K562 (cell line): ENCODE measurements around the gene FBXW11. TPM values are rescaled to one million over a fixed set of nuclear protein-coding genes. Genes with fewer than 3 reads are reported as not detected.

Experiments used
- ATAC-seq: fragments of 200-7000 bp; cut with Tn5 transposase; 3 replicates; pipeline ENCODE4 v1.9.1; 2020; ENCODE audit warnings: moderate library complexity
- BruUV-seq: library from RNA; stranded (reverse); fragments of 400-500 nt; replicated peaks from 2 replicates; lab custom pipeline; 2021; lab: Mats Ljungman, UMichigan
- CTCF ChIA-PET: fragments of 300-600 bp; formaldehyde crosslinking; extraction: SDS; loops from one replicate; lab custom pipeline; 2021; ENCODE audit warnings: low intra/inter-chr PET ratio; lab: Yijun Ruan, JAX
- POLR2A ChIA-PET: fragments of 300-600, 350-650 bp; sonication (Branson Sonifier 250); formaldehyde crosslinking; extraction: SDS; loops from one replicate; lab custom pipeline; 2021; ENCODE audit warnings: antibody characterized with exemption, inconsistent platforms; lab: Yijun Ruan, JAX
- DNase-seq, 4 experiments: peaks; one replicate each; pipeline versions ENCODE4 v3.0.0 to v3.0.0-alpha.2; 2011 to 2018; ENCODE audit warnings: low spot score in 3 of 4, mixed read lengths in 3 of 4; ENCODE audit errors: extremely low read depth in 1 of 4
- FAIRE-seq: peaks from 2 replicates; lab custom pipeline; 2011; peaks lifted over from hg19 to GRCh38; lab: Jason Lieb, UNC
- H2AFZ ChIP-seq: 2 replicates; pipeline ENCODE4 v1.6.0; 2011; ENCODE audit warnings: low read depth, low read length, control low read depth, inconsistent platforms
- H3K27ac ChIP-seq: fragments of 200-600 bp; 3 replicates; pipeline ENCODE4 v1.8.0; 2011; ENCODE audit warnings: low read depth, mild to moderate bottlenecking, control low read depth, inconsistent platforms, low read length, moderate library complexity, mixed read lengths; ENCODE audit errors: extremely low read depth
- H3K27me3 ChIP-seq, 2 experiments: fragments of 300-600 bp in 1 of 2; 2 replicates in 1 of 2; 3 replicates in 1 of 2; pipeline versions ENCODE4 v1.6.0 to v1.8.0; 2011; ENCODE audit warnings: inconsistent platforms in 2 of 2, low read length in 2 of 2, mild to moderate bottlenecking in 1 of 2, mixed read lengths in 1 of 2, moderate library complexity in 1 of 2; ENCODE audit not compliant: control insufficient read depth in 2 of 2, insufficient read depth in 2 of 2
- H3K36me3 ChIP-seq: fragments of 300-600 bp; 3 replicates; pipeline ENCODE4 v1.8.0; 2011; ENCODE audit warnings: mild to moderate bottlenecking, low read length, inconsistent platforms; ENCODE audit not compliant: control insufficient read depth, insufficient read depth
- H3K4me1 ChIP-seq, 2 experiments: fragments of 200-600 bp in 1 of 2; replicated peaks in 1 of 2; 2 replicates in 1 of 2; 3 replicates in 1 of 2; pipeline versions ENCODE4 v1.5.1 to v1.8.0; 2011; ENCODE audit warnings: inconsistent platforms in 2 of 2, low read length in 2 of 2, mild to moderate bottlenecking in 1 of 2, mixed read lengths in 1 of 2, moderate library complexity in 1 of 2; ENCODE audit not compliant: control insufficient read depth in 2 of 2, insufficient read depth in 2 of 2
- H3K4me2 ChIP-seq: 2 replicates; pipeline ENCODE4 v1.6.1; 2011; ENCODE audit warnings: low read length, control low read depth, inconsistent platforms, mixed read lengths; ENCODE audit not compliant: insufficient read depth
- H3K4me3 ChIP-seq: fragments of 200-600 bp; sonication (generic), shearing (Covaris generic); 2 replicates; pipeline ENCODE4 v1.5.1; 2016; ENCODE audit warnings: control low read depth, inconsistent platforms
- H3K79me2 ChIP-seq: fragments of 200-600 bp; 3 replicates; pipeline ENCODE4 v1.8.0; 2011; ENCODE audit warnings: low read length, inconsistent platforms; ENCODE audit not compliant: control insufficient read depth, insufficient read depth
- H3K9ac ChIP-seq, 2 experiments: 2 replicates each; pipeline versions ENCODE4 v1.6.0 to v1.6.1; 2011; ENCODE audit warnings: low read depth in 2 of 2, low read length in 2 of 2, control low read depth in 1 of 2, inconsistent platforms in 1 of 2, mild to moderate bottlenecking in 1 of 2, mixed read lengths in 1 of 2; ENCODE audit not compliant: insufficient read depth in 1 of 2
- H3K9me1 ChIP-seq: one replicate; pipeline ENCODE4 v1.6.0; 2011; ENCODE audit warnings: inconsistent platforms, mild to moderate bottlenecking, low read length, moderate library complexity; ENCODE audit not compliant: control insufficient read depth, insufficient read depth
- H3K9me3 ChIP-seq: replicated peaks from 2 replicates; pipeline ENCODE4 v1.5.1; 2011; ENCODE audit warnings: low read depth, low read length, inconsistent platforms; ENCODE audit not compliant: control insufficient read depth, insufficient read depth
- H4K20me1 ChIP-seq: replicated peaks from 2 replicates; pipeline ENCODE4 v1.6.1; 2011; ENCODE audit warnings: low read length, inconsistent platforms, mixed read lengths; ENCODE audit not compliant: control insufficient read depth, insufficient read depth
- JUNB ChIP-seq: fragments of 450-650 bp; formaldehyde crosslinking; conservative IDR thresholded peaks from 2 replicates; pipeline ENCODE4 v1.4.0; 2020; ENCODE audit warnings: mild to moderate bottlenecking
- NUFIP1 ChIP-seq: fragments of 450-650 bp; IDR thresholded peaks from 2 replicates; pipeline ENCODE4 v1.6.1; 2018; ENCODE audit not compliant: partially characterized antibody
- WHSC1 ChIP-seq: IDR thresholded peaks from one replicate; pipeline ENCODE4 v1.6.1; 2012; ENCODE audit warnings: low read length, control low read depth, inconsistent platforms
- WGBS: fragments of 100-300 bp; shearing (Covaris generic); methylation state at CpG from one replicate; pipeline ENCODE4 v1.1.6; 2016; ENCODE audit warnings: low coverage, mixed read lengths; ENCODE audit not compliant: insufficient coverage; ENCODE audit errors: missing lambda C conversion rate; 5-methylcytosine and 5-hydroxymethylcytosine counted together
- in situ Hi-C: fragments of 300-500 bp; cut with MboI; formaldehyde crosslinking; loops from 4 replicates; pipeline ENCODE4 v1.15.0; 2018; ENCODE audit warnings: inconsistent platforms, mixed read lengths
- intact Hi-C: fragments of 100-400 bp; cut with micrococcal nuclease; formaldehyde crosslinking; loops from 2 replicates; pipeline ENCODE4 v1.14.2; 2022
- polyA plus RNA-seq, 8 experiments: library from polyadenylated mRNA; depleted of rRNA in 4 of 8; stranded (reverse) in 5 of 8; unstranded in 3 of 8; fragments of >200 nt; fragmentation: Nextera tagmentation in 2 of 8; fragmentation: Illumina TruSeq in 1 of 8; extraction: Ambion mirVana in 2 of 8; extraction: Trizol in 1 of 8; gene quantifications; 2 replicates each; pipeline versions ENCODE4 v1.2.1 to v1.2.3, GENCODE V29; 2011 to 2014; ENCODE audit warnings: inconsistent platforms in 1 of 8, missing spikeins in 1 of 8
- total RNA-seq, 7 experiments: library from RNA; depleted of rRNA in 6 of 7; stranded (reverse); fragments of >200 nt in 6 of 7; fragmentation: Illumina TruSeq in 2 of 7; extraction: Trizol in 2 of 7; gene quantifications; 2 replicates each; pipeline versions ENCODE4 v1.2.1 to v1.2.3, GENCODE V29; 2011 to 2021; ENCODE audit warnings: low replicate concordance in 1 of 7
- TF ChIP-seq, protein P1 (sequence below): fragments of 250-450 bp; sonication (Bioruptor Pico); IDR thresholded peaks from 2 replicates; pipeline ENCODE4 v1.5.0; 2022; ENCODE audit warnings: mild to moderate bottlenecking

The FBXW11 gene
- total and polyA plus RNA-seq, 9 of the 15 experiments (the other 6 are each of a cell fraction or from before 2014, with no cell fraction given) = 3.0 to 28.6 (median 23.6) TPM

DNA sequence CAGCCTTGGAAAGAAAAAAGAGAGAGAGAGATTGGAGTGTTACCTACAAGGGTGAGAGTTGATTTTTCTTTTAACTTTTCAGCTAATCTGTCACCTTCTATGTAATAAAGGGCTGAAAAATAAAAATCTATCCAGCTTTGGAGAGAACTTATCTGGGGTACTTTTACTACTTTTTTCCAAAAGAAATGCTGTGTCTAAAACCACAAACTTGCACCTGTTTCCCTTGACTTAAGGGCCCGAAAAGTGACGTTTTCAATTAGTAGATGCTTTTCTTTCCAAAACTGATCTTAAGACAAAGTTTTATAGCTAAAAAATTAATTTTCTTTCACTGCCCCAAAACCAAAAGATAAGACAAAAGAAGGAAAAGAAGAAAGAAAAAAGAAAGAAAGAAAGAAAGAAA is 172.0 kb downstream of the FBXW11 start:
- Histone ChIP-seq H3K9me3 (no peaks in the 10 kb centered on the region), H3K79me2 (no peaks in the 10 kb centered on the region), H3K9me1 (no peaks in the 10 kb centered on the region), H3K4me1 (peaks cover 0 to 4% of the 10 kb centered on the region in 2 experiments; a peak in 2 of 5 replicates), H3K36me3 (no peaks in the 10 kb centered on the region), H4K20me1 (no peaks in the 10 kb centered on the region), H2AFZ (no peak overlapping the region), H3K4me2 (no peak overlapping the region), H3K9ac (no peak overlapping the region), H3K4me3 (no peak overlapping the region)
- in situ Hi-C loops = no loop called here
- ATAC-seq (no peak), DNase-seq (no peak), FAIRE-seq (no peak)
- no TSS peak for BruUV-seq
- 5% methylated on average over 2 of the region's 2 CpGs for WGBS
- POLR2A ChIA-PET = interaction anchor here (0.6 to 1.2 kb wide), 3 partner anchors 10 to 34 kb away, joined by 3 to 6 read pairs (median 3); no protein-coding TSS in a partner anchor
- intact Hi-C loops = no loop called here
- TF ChIP-seq WHSC1 (no peak), JUNB (CRISPR knock-in tag) (no peak), NUFIP1 (no peak)
- TF ChIP-seq, protein P1, sequence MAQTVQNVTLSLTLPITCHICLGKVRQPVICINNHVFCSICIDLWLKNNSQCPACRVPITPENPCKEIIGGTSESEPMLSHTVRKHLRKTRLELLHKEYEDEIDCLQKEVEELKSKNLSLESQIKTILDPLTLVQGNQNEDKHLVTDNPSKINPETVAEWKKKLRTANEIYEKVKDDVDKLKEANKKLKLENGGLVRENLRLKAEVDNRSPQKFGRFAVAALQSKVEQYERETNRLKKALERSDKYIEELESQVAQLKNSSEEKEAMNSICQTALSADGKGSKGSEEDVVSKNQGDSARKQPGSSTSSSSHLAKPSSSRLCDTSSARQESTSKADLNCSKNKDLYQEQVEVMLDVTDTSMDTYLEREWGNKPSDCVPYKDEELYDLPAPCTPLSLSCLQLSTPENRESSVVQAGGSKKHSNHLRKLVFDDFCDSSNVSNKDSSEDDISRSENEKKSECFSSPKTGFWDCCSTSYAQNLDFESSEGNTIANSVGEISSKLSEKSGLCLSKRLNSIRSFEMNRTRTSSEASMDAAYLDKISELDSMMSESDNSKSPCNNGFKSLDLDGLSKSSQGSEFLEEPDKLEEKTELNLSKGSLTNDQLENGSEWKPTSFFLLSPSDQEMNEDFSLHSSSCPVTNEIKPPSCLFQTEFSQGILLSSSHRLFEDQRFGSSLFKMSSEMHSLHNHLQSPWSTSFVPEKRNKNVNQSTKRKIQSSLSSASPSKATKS (CRISPR knock-in tag) = no peak
- TF ChIP-seq, all 486 proteins: peak for 0
- CTCF ChIA-PET = interaction anchor here (0.6 kb wide), 1 partner anchor 479 kb away, joined by 4 read pairs; no protein-coding TSS in a partner anchor
- Histone ChIP-seq H3K27me3 (peaks cover 7 to 18% of the 10 kb centered on the region in 2 experiments; a peak in 4 of 5 replicates), H3K27ac (no peak overlapping the region)
